ENCODE measurements around the gene TBCA.

GRCh38 chr5:77644371-77645157 lies 131.6 kb downstream of the TBCA start:
- no peak for TF ChIP-seq CTCF (IDR thresholded peaks at IDR 0.05)
- no peak for TF ChIP-seq SIN3A (IDR thresholded peaks at IDR 0.05; ENCODE audit: borderline replicate concordance, insufficient read depth, low read depth, low read length)
- TF ChIP-seq REST (IDR thresholded peaks at IDR 0.05; ENCODE audit: insufficient read depth in 1 of 2, low read depth in 2 of 2, low read length in 1 of 2), result no peak

Measured in Panc1 (cell line).